Glomerular visceral epithelial cell (primary cell): ENCODE data around the gene GPS2.

Source experiments
- DNase-seq: peaks from one replicate; pipeline ENCODE4 v3.0.0-alpha.2; 2016; ENCODE audit errors: extremely low spot score

The GPS2 gene, protein sequence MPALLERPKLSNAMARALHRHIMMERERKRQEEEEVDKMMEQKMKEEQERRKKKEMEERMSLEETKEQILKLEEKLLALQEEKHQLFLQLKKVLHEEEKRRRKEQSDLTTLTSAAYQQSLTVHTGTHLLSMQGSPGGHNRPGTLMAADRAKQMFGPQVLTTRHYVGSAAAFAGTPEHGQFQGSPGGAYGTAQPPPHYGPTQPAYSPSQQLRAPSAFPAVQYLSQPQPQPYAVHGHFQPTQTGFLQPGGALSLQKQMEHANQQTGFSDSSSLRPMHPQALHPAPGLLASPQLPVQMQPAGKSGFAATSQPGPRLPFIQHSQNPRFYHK

DNA sequence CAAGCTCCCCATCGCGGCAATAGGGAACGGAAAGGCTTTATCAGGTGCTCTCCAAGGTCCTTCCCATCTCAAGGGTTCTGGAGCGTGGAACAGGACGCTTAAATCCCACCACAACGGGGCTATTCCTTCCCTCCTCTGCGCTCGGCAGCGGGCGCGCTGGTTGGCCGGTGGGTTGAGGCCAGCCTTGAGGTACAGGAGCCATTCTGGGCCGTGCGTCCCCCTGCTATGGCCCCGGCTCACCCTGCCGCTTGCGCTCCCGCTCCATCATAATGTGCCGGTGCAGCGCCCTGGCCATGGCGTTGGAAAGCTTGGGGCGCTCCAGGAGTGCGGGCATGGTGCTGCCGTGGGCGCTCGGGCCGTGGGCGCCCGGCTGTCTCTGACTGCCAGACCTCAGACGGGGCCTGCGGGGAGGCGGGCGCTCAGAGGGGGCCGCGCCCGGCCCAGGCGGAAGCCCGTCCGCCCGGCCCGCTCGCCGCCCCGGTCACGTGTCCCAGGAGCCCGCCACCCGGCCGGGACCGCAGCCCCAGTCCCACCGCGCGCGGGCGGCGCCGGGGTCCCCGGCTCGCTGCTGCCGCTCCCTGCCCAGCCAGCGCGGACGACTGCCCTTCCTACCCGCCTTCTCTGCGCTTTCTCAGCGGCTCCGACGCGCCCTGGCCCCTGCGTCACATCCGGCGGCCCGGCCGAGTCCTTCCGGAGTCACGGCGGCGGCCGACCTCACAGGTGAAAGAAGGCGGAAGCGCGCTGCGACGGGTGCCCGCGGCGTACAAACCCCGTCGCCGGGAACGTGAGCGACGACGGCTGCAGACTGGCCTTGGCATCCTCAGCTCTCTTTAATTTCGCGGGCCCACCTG, at the start of gene GPS2:
GPS2 (minus strand) TSS at position 642 of the 851 bp plus-strand sequence; CDS start at position 334, 308 bp downstream.
- peak; percentile 85 for DNase-seq

DNA sequence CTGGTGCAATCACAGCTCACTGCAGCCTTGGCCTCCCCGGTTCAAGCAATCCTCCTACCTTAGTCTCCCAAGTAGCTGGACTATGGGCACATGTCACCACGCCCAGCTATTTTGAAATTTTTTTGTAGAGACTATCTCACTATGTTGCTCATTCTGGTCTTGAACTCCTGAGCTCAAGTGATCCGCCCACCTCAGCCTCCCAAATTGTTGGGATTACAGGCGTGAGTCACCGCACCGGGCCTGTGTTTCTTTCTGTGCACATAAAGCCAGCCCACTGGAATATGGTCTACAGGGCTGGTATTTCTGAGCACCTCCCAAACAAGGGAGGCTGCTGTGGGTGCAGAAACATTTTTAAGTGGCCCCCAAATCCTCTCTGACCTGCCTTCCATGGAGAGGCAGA, 48.2 kb upstream of the GPS2 start:
- DNase-seq: no peak

GRCh38 chr17:7361906-7362305, 46.7 kb upstream of the GPS2 start:
- DNase-seq: no peak

DNA sequence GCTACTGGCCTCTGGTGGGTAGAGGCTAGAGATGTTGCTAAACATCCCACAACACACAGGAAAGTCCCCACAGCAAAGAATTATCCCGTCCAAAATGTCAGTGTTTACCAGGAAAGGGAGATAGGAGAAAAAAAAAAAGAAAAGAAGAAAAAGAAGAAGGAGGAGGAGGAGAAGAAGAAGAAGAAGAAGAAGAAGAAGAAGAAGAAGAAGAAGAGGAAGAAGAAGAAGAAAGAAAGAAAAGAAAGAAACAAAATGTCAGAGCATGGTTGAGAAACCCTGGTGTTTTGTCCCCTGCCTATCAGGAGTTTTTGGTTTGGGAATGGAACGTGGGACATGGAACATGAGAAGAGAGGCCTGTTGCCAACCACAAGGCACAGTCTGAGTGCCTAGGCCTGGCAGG, 42.2 kb upstream of the GPS2 start:
- no peak for DNase-seq

DNA sequence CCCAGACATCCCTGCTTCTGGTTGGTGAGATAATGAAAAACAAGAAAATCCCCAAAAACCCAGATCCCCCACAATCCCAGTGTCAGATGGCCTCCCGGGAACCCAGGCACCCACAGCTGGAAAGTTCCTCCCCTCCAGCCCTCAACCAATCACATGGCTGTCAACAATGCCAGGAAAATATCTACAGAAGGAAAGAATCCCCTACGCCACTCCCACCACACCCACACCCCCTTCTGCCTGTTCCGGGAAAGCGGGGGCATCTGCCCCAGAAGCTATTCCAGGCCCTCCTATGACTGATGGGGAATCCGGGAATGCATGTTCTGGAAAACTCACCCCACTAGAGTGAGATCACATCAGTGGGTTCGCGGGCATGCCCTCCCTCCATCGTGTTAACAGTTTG, 41.6 kb upstream of the GPS2 start:
- no peak for DNase-seq

DNA sequence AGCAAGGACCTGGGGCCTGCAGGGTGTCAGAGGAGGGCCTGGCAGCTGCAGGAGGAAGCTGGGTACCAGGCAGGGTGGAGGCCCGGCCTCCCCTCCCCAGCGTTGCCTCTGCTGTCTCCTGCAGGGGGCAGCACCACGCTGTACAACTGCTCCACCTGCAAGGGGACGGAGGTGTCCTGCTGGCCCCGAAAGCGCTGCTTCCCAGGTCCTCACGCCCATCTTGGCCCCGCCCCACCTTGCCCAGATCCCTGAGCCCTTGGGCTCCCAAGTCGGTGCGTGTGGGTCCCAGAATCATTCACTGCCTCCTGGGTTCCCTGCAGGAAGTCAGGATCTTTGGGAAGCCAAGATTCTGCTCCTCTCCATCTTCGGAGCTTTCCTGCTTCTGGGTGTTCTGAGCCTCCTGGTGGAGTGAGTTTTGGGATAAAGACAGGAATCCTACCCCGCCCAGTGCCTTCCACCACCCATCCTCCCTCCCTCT, 41.0 kb upstream of the GPS2 start:
- peak; percentile 75 for DNase-seq

GRCh38 chr17:7355573-7355972, 40.4 kb upstream of the GPS2 start:
- no peak for DNase-seq

DNA sequence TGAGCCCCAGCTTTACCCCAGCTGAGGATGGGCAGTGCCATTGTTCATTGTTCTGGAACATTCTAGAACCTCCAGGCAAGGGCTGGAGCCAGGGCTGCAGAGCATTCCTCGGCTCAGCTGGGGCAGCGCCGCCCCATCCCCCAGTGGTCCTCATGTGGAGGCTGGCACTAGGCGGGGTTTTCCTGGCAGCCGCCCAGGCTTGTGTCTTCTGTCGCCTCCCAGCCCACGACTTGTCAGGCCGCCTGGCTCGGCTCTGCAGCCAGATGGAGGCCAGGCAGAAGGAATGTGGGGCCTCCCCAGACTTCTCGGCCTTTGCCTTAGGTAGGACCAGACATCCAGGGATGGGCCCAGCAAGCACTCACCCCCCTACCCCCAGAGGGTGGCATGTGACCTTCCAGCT, 39.9 kb upstream of the GPS2 start, which contains the start of gene TMEM95:
TMEM95 (plus strand) TSS at position 104 of the 400 bp plus-strand sequence; CDS start at position 153, 49 bp downstream.
- peak; percentile 53 for DNase-seq

- DNase-seq: peak; percentile 44
Measured at GRCh38 chr17:7354262-7354843, 39.2 kb upstream of the GPS2 start.

GRCh38 chr17:7352910-7353635, 37.9 kb upstream of the GPS2 start:
- DNase-seq: no peak

DNA sequence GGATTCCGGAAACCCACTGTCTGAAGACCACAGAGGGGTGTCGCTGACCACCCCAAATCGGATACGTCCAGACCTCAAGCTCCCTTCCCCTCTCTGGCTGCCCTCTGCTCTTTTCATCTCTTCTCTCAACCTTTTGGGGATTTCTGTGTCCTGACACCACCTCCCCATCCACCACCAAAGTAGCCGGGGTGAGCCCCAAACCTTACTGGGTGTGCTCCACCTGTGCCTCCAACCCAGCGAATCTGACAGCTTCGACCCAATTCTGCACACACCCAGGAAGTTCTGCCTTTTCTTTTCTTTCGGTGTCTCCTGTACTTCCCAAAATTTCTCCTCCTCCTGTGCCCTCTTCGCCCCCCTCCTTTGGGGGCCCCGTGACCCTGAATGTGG, 37.3 kb upstream of the GPS2 start:
- no peak for DNase-seq

DNA sequence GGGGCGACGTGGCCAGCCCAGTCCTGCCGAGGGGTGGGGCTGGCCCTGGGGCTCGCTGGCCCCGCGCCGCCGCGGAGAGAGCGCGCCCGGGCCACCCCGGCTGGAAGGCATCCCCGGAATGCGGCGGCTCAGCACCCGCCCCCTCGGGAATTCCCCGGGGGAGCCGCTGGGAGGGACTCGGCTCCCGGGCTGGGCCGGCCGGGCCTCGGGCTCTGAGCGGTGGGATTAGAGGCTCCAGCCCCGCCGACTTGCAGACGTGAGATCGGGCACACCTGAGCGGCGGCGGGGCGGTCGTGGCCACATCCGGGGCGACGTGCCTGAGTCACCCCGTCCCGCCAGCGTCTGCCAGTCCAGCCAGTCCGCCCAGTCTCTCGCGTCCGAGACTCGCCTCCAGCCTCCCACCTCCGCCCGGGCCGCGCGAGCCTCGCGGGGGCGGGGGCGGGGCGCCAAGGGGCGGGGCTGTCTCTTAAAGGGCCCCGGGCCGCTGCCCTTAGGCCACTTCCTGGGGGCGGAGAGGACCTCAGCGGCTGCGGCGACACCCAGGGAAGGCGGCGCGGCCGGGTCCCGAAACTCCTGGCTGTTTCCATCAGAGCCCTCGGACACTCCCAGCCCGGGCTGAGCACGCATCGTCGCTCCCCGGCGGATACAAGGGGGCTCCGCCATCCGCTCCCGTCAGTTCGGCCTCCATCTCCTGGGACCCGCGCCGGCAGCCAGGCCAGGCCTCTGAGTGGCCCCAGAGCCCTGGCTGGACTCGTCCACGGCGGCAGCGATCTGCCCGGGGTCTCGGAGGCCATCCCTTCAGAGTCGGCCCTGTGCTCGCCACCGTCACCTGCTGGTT, 36.7 kb upstream of the GPS2 start, which contains the start of gene KCTD11:
KCTD11 (plus strand) TSS at position 498 of the 838 bp plus-strand sequence.
- peak; percentile 95 for DNase-seq

DNA sequence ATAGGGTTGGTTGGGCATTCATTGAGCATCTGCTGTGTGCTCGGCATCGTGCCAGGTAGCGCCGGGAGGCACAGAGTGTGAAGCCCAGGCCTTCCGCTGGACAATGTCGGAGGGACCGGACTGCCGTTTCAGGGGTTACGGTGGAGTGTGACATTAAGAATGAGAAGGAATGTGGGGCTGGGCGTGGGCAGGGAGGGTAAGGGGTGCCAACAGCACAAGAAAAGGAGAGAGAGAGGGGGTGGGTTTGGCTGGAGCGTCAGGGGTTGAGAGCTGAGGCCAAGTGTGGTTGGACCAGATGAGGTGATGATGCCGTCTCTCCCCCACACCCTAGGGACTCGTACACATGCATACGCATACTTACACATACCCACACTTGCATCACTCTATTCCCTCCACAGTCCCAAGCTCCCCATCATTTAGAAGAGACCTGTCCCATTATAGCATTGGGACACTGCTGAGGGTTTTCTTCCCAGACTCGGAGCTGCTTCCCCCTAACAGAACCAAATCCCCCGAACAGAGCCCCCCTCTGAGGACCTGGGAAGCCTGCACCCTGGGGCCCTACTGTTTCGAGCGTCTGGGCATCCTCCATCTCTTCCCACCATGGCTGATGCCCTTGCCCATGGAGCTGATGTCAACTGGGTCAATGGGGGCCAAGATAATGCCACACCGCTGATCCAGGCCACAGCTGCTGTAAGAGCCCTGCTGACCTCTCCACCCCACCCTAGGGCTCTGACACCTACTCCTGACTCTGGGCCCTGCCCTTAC, 33.5 kb upstream of the GPS2 start:
- DNase-seq: no peak

DNA sequence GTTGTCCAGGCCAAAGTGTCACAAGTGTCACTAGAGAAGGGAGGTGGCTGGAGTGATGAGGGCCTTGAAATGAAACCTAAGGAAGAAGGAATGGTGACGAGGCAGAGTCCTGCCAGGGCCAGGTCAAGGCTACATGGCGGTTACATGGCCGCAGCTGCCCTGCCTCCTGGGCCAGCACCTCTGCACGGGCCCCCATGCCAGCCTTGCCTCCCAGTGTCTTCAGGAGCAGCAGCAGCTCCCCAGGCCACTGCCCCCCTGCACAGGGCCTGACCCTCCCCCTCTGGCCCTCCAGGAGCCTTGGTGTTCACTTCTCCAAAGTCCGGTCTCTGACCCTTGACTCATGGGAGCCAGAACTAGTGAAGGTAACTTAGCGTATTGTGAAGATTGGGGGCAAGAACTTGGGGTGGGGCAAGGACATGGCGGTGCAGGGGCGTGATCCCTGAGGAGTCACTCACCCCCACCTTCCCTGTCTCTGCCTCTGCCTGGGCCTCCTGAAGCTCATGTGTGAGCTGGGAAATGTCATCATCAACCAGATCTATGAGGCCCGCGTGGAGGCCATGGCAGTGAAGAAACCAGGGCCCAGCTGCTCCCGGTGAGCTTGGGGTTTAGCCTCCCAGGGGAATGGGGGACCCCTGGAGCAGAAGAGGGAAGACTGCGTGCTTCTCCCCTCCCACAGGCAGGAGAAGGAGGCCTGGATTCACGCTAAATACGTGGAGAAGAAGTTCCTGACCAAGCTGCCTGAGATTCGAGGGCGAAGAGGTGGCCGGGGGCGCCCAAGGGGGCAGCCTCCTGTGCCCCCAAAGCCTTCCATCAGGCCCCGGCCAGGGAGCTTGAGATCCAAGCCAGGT, 32.7 kb upstream of the GPS2 start:
- no peak for DNase-seq

DNA sequence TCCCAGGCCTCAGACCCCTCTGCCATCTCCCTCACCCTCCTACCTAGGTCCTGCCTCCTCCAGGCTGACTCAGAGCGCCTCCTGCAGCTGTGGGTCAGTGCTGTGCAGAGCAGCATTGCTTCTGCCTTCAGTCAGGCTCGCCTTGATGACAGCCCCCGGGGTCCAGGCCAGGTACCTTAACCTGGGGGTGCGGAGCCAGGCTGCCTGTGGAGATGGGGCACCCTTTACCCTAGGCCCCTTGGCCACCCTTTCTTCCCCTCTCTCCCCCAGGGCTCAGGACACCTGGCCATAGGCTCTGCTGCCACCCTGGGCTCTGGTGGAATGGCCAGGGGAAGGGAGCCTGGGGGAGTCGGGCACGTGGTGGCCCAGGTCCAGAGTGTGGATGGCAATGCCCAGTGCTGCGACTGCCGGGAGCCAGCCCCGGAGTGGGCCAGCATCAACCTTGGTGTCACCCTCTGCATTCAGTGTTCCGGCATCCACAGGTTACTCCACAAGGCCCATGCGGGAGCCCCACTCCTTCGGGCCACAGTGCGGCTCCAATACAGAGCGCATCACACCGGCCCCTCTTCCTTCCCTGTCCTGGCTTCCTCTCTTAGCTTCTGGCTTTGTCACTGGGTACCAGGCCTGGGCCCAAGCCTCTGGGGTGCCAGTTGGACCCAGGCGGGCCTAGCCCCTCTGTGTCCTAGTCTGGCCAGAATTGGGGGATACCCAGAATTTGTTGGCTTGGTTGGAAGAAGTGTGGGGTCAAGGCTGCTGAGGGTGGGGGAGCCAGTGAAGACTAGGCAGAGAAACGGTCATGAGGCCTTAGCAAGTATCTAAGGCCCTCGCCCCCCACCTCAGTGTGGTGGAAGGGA, 31.8 kb upstream of the GPS2 start:
- no peak for DNase-seq

- DNase-seq: no peak
Measured at GRCh38 chr17:7343250-7343649, 28.1 kb upstream of the GPS2 start.

GRCh38 chr17:7341842-7342241, 26.7 kb upstream of the GPS2 start:
- no peak for DNase-seq

DNA sequence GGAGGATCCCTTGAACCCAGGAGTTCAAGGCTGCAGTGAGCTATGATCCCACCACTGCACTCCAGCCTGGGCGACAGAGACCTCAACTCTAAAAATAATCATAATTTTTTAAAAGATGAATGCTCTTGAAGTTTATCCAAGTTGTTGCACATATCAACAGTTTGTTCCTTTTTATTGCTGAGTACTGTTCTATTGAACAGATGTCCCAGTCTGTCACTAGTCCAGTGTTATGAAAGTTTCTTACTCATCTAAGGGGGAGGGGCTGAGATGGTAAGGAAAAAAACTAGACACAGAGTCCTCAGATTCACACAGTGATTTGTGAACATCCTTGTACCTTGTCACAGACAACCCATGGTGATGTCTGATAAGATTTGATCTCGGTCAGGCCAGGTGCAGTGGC, 25.0 kb upstream of the GPS2 start:
- DNase-seq: no peak
